Urinary bladder (tissue), 4 donors: ENCODE data around the gene PRSS2. TPM values are rescaled to one million over a fixed set of nuclear protein-coding genes. Genes with fewer than 3 reads are reported as not detected.
"Not testable (repeated sequence)": the region's sequence is repeated elsewhere in the genome, so short reads cannot be mapped to it uniquely, and the experiment has no call there.

Experiments used
- DNase-seq: peaks from one replicate; pipeline ENCODE4 v3.0.0-alpha.2; 2015; ENCODE audit errors: extremely low spot score
- H3K27ac ChIP-seq: one replicate; pipeline ENCODE4 v1.5.1; 2013; ENCODE audit warnings: low read depth, mild to moderate bottlenecking, moderate library complexity
- H3K36me3 ChIP-seq: one replicate; pipeline ENCODE4 v1.6.1; 2013; ENCODE audit warnings: mild to moderate bottlenecking, moderate library complexity; ENCODE audit not compliant: insufficient read depth
- H3K4me1 ChIP-seq: one replicate; pipeline ENCODE4 v1.6.1; 2013; ENCODE audit warnings: mild to moderate bottlenecking, moderate library complexity; ENCODE audit not compliant: insufficient read depth
- H3K4me3 ChIP-seq: one replicate; pipeline ENCODE4 v1.5.1; 2013; ENCODE audit warnings: low read depth, low read length
- WGBS: extraction: QIAGEN DNeasy Blood & Tissue Kit; methylation state at CpG from one replicate; pipeline ENCODE4 v1.1.7; 2013; 5-methylcytosine and 5-hydroxymethylcytosine counted together
- polyA plus RNA-seq: library from polyadenylated mRNA; stranded (reverse); fragments of 200-250 nt; gene quantifications from one replicate; pipeline ENCODE4 v1.2.3, GENCODE V29; 2013
- total RNA-seq: library from RNA; depleted of rRNA; stranded (reverse); fragments of >200 nt; gene quantifications from one replicate; pipeline ENCODE4 v1.2.3, GENCODE V29; 2014
- donor health status: healthy with polysubstance abuse.
- donor health status: healthy.

PRSS2 gene
- total and polyA plus RNA-seq, 2 donors = 3.2 TPM; not detected in 1

GRCh38 chr7:142751526-142752175, 19.1 kb upstream of the PRSS2 start:
- H3K4me3 ChIP-seq, H3K27ac ChIP-seq, DNase-seq, H3K36me3 ChIP-seq, H3K4me1 ChIP-seq: not testable (repeated sequence)
- WGBS = 86% methylated on average over 14 of the region's 14 CpGs

DNA sequence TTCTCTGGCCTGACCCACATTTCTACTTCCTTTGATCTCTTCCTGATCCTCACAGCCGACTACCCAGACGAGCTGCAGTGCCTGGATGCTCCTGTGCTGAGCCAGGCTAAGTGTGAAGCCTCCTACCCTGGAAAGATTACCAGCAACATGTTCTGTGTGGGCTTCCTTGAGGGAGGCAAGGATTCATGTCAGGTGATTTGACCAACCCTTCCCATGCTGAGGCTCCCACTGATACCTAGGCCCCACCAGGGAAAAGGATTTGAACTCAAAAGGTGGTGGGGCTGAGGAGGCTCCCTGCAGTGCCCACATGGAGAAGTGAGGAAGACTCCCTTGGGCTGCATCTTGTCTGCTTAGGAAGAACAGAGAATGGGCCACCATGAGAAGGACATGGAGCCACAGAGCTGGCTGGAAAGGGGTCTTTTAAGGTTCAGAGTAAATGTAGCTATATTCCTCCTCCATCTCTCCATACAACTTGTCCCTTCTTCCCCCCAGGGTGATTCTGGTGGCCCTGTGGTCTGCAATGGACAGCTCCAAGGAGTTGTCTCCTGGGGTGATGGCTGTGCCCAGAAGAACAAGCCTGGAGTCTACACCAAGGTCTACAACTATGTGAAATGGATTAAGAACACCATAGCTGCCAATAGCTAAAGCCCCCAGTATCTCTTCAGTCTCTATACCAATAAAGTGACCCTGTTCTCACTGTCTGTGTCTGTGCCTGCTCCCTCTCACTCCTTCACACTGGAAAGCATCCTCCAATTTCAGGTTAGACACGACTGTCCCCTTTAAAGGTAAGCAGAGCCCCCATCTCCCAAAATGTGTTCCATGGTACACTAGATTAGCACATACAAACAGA, 18.2 kb upstream of the PRSS2 start:
- no peak overlapping the region for H3K4me3 ChIP-seq
- no peaks in the 10 kb centered on the region for H3K36me3 ChIP-seq
- H3K27ac ChIP-seq = no peak overlapping the region
- H3K4me1 ChIP-seq = no peaks in the 10 kb centered on the region
- no peak for DNase-seq
- 61% methylated on average over 3 of the region's 3 CpGs for WGBS

GRCh38 chr7:142753366-142753765, 17.4 kb upstream of the PRSS2 start:
- no peak overlapping the region for H3K4me3 ChIP-seq
- WGBS = 57% methylated on average over 8 of the region's 8 CpGs
- no peaks in the 10 kb centered on the region for H3K4me1 ChIP-seq
- DNase-seq = no peak
- H3K36me3 ChIP-seq = no peaks in the 10 kb centered on the region
- no peak overlapping the region for H3K27ac ChIP-seq

DNA sequence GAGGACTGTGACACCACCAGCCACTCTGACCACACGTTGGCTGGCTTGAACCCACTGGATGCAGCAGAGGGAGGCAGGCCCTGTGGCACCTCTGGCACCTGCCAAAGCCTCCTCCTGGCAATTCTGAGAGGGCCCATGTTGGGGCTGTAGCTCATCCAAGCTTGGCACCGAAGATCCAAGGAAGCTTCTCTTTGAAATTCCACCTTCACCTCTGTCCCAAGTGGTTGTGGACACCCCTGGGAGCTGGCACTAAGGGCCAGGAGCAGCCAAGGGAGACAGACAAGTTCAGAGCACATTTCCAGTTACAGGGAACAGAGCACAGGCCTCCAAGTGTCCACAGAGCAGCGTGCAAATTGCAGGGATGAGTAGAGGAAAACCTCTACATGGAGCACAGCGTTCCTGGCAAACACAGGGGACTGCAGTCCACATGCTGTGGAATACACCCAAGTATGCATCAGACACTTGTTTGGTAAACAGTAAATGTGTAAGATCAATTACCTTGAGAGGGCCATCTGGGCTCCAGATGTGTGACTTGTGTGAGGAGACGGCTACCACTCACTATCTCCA, 16.8 kb upstream of the PRSS2 start:
- not testable (repeated sequence) for DNase-seq, H3K27ac ChIP-seq, H3K36me3 ChIP-seq, H3K4me1 ChIP-seq, H3K4me3 ChIP-seq
- WGBS = 47% methylated on average over 5 of the region's 5 CpGs

- no peak for DNase-seq
- H3K4me1 ChIP-seq = no peaks in the 10 kb centered on the region
- WGBS = 67% methylated on average over 10 of the region's 10 CpGs
- no peak overlapping the region for H3K27ac ChIP-seq
- no peaks in the 10 kb centered on the region for H3K36me3 ChIP-seq
- no peak overlapping the region for H3K4me3 ChIP-seq
Observed at GRCh38 chr7:142754681-142755575, 15.8 kb upstream of the PRSS2 start.

DNA sequence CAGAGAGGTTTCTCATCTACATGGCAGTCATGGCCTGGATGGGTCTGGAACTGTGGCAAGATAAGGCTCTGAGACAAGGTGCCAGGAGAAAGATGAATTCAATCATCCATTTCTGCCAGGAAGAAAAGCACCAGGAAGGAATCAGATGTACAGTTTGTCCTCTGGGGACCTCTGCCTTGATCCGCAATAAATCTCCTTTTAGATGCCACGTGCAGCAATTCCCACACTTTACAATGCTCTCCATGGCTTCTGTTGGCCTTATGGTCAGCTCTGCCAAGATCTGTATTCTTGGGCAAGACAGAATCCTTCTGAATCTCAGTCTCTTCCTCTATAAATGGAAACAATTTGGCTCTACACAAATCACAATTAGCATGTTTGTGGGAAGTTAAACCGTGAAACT, 12.5 kb upstream of the PRSS2 start:
- not testable (repeated sequence) for H3K36me3 ChIP-seq, H3K4me1 ChIP-seq, H3K4me3 ChIP-seq, H3K27ac ChIP-seq, DNase-seq
- 54% methylated on average over 3 of the region's 3 CpGs for WGBS

DNA sequence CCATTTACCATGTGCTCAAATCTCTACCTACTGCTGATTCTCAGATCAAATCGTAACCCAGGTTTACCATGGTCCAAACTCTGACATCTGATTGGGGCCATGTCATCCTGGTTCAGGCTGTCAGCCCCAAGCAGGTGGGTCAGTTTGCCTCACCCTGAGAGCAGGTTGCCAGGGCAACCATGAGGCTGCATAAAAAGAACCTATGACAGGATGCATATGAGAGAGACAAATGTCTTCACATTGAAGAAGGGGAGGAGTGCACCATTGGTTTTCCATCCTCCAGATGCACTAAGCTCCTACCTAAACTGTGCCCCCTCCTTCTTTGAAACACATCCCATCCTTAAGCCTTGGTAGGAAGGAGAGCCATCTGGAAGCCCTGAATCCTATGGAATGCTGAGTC, 11.3 kb upstream of the PRSS2 start:
- no peaks in the 10 kb centered on the region for H3K36me3 ChIP-seq
- H3K4me3 ChIP-seq = no peak overlapping the region
- H3K27ac ChIP-seq = no peak overlapping the region
- WGBS = 92% methylated on average over 1 of the region's 1 CpG
- no peak for DNase-seq
- H3K4me1 ChIP-seq = no peaks in the 10 kb centered on the region

DNA sequence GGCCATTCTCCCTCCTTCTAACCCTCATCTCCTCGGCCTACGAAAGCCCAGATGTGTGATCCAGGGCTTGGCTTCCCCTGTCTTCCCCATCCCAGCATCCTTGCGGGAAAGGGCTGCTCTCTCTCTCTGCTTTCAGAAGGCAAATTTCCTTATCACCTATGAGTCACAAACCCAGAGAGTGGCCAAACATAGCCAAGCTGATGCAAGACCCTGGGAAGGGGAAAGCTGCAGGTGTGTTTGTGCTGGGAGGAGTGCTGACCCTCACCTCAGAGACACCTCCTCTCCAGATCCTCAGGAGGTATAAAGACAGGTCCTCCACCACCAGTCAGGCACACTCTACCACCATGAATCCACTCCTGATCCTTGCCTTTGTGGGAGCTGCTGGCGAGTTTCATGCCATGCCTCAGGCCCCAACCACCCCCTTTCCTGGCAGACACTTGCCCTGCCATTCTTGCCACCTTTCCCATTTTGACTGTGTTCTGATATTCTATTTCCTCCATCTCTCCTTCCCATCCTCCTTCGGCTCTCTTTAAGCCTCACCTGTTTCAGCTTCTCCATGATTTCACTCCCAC, 10.6 kb upstream of the PRSS2 start:
- 61% methylated on average over 5 of the region's 5 CpGs for WGBS
- Histone ChIP-seq H3K4me3 (no peak overlapping the region), H3K27ac (no peak overlapping the region), H3K4me1 (no peaks in the 10 kb centered on the region), H3K36me3 (no peaks in the 10 kb centered on the region)
- DNase-seq = no peak

DNA sequence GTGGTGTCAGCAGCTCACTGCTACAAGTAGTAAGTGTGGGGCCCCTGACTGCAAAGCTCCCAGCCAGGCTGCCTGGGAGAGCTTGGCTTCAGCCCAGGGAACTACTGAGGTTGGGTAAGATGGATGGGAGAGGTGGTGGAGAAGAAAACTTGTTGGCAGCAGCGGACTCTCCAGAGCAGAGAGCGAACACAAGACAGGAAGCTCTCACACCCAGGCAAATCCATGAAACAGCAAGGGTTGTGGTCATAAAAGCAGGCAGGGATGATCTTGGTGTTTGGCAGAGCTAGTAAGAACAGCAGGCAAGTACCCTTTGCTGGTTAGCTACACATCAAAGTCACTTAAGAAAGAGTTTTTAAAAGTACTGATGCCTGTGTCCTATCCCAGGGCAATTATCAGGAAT, 9.2 kb upstream of the PRSS2 start:
- not testable (repeated sequence) for DNase-seq, H3K4me3 ChIP-seq, H3K36me3 ChIP-seq, H3K4me1 ChIP-seq, H3K27ac ChIP-seq
- 44% methylated on average over 2 of the region's 2 CpGs for WGBS

GRCh38 chr7:142762104-142762503, 8.7 kb upstream of the PRSS2 start:
- 83% methylated on average over 1 of the region's 1 CpG for WGBS
- H3K4me1 ChIP-seq = no peaks in the 10 kb centered on the region
- H3K36me3 ChIP-seq = no peaks in the 10 kb centered on the region
- no peak overlapping the region for H3K27ac ChIP-seq
- no peak overlapping the region for H3K4me3 ChIP-seq
- no peak for DNase-seq

DNA sequence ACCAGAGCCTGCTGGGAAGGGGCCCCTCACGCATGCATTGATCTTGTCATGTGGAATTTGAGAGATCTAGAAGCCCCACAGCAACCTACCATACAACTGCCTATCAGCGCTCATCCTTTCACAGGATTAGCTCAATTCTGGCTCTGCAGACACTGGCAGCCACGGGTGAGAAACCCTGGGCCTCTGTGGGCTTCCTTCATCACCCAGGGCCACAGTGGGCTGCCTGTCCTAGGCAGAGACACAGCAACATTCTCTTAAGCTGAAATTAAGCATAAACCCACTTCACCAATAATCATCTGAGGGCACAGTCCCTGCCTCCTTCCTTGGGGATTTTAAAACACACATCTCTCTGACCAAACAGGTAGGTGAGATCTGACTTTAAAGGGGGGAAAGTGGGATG, 3.3 kb upstream of the PRSS2 start:
- H3K4me3 ChIP-seq = no peak overlapping the region
- WGBS = 63% methylated on average over 3 of the region's 3 CpGs
- DNase-seq = no peak
- H3K4me1 ChIP-seq = no peaks in the 10 kb centered on the region
- no peak overlapping the region for H3K27ac ChIP-seq
- no peaks in the 10 kb centered on the region for H3K36me3 ChIP-seq

DNA sequence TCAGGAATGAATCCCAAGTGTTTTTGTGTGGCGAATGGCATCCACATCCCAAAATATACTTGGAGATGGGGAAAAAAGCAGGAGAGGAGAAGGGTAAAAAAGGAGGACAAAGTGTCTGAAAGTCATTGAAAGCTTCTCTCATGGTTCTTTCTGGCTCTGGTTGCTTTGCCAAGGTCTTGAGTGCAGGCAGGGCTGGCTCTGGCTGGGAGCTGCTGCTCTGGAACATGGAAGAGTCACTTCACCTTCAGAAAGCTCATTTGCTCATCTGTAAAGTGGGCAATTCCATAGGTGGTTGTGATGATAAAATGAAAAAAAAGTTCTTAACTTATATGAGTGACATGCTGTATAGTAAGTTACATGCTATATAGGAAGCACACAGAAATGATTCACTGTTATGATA, 2.9 kb upstream of the PRSS2 start:
- Histone ChIP-seq H3K36me3 (no peaks in the 10 kb centered on the region), H3K4me1 (no peaks in the 10 kb centered on the region), H3K27ac (no peak overlapping the region), H3K4me3 (no peak overlapping the region)
- no peak for DNase-seq
- 74% methylated on average over 1 of the region's 1 CpG for WGBS

- H3K4me1 ChIP-seq, DNase-seq, H3K27ac ChIP-seq, H3K4me3 ChIP-seq, H3K36me3 ChIP-seq: not testable (repeated sequence)
- WGBS = 60% methylated on average over 3 of the region's 3 CpGs
Observed at GRCh38 chr7:142768885-142769284, 1.9 kb upstream of the PRSS2 start.
